Measurements from ENCODE around the gene CXCL14. TPM values are rescaled to one million over a fixed set of nuclear protein-coding genes. Genes with fewer than 3 reads are reported as not detected.

The CXCL14 gene
- total RNA-seq, 1 experiment from 2014 or later = not detected

DNA sequence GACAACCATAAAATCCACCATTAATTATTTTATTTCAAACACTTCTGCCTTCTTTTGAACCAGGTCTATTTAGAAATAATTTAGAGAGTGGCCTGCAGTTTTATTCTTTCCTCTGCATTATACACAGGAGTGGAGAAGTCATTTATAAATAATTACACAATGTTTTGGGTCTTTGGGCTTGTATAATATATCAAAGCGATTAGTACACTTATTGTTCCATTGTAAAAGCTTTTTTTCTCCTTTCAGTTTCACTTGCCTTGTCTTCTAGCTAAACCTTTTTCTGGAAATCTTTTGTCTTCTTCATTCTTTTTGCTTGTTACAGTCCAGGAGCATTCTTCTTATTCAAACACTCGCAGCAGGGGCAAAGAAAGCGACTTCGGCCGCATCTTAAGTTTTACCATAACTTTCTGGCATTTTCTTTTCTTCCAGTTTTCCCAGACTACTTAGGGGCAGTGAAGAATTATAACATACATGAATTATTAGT, 35.7 kb downstream of the CXCL14 start (continued):
- no peak for TF ChIP-seq RAD21 (IDR thresholded peaks at IDR 0.05; ENCODE audit: low read depth)
- TF ChIP-seq, protein P1, sequence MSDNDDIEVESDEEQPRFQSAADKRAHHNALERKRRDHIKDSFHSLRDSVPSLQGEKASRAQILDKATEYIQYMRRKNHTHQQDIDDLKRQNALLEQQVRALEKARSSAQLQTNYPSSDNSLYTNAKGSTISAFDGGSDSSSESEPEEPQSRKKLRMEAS (IDR thresholded peaks at IDR 0.05) = no peak

- ATAC-seq = no peak
- Histone ChIP-seq H3K9ac (ENCODE audit: low read length) (no peak overlapping the region), H3K79me2 (ENCODE audit: insufficient read depth, low read length) (no peaks in the 10 kb centered on the region), H3K4me1 (ENCODE audit: control insufficient read depth in 1 of 2, insufficient read depth in 2 of 2, low read length in 2 of 2) (no peaks in the 10 kb centered on the region), H2AFZ (ENCODE audit: low read depth, low read length, poor library complexity, severe bottlenecking) (no peak overlapping the region), H3K4me3 (replicated peaks in 1 of 2; ENCODE audit: low read depth in 1 of 2, low read length in 2 of 2) (no peak overlapping the region), H3K9me3 (ENCODE audit: control insufficient read depth in 1 of 2, insufficient read depth in 1 of 2, low read depth in 1 of 2, low read length in 2 of 2) (no peaks in the 10 kb centered on the region), H3K4me2 (ENCODE audit: low read length) (no peak overlapping the region), H4K20me1 (ENCODE audit: insufficient read depth) (no peaks in the 10 kb centered on the region), H3K9me2 (ENCODE audit: insufficient read depth) (no peaks in the 10 kb centered on the region), H3K27me3 (ENCODE audit: insufficient read depth, low read length) (peaks cover 4% of the 10 kb centered on the region; the same call in 1 of the 2 replicates), H3K27ac (ENCODE audit: low read depth, low read length) (no peak overlapping the region), H3K36me3 (ENCODE audit: control insufficient read depth in 1 of 2, insufficient read depth in 2 of 2, low read length in 2 of 2) (no peaks in the 10 kb centered on the region)
- BruUV-seq (replicated peaks) = no TSS peak
- DNase-seq (ENCODE audit: low read depth, low spot score) = no peak
- CTCF ChIA-PET = interaction anchor here (1.4 kb wide), 1 partner anchor 10 kb away, joined by 5 read pairs; no protein-coding TSS in a partner anchor
- POLR2A ChIA-PET = no interaction called here
- intact Hi-C loops (cut with micrococcal nuclease) = no loop called here
- RAD21 ChIA-PET (ENCODE audit: low non-redundant PET in 1 of 2, low total read pairs in 2 of 2, uncharacterized antibody in 2 of 2, unreplicated experiment in 2 of 2) = no interaction called here
- no peak for TF ChIP-seq FOSL1 (IDR thresholded peaks at IDR 0.05; ENCODE audit: low read depth)
- TF ChIP-seq, protein P2, sequence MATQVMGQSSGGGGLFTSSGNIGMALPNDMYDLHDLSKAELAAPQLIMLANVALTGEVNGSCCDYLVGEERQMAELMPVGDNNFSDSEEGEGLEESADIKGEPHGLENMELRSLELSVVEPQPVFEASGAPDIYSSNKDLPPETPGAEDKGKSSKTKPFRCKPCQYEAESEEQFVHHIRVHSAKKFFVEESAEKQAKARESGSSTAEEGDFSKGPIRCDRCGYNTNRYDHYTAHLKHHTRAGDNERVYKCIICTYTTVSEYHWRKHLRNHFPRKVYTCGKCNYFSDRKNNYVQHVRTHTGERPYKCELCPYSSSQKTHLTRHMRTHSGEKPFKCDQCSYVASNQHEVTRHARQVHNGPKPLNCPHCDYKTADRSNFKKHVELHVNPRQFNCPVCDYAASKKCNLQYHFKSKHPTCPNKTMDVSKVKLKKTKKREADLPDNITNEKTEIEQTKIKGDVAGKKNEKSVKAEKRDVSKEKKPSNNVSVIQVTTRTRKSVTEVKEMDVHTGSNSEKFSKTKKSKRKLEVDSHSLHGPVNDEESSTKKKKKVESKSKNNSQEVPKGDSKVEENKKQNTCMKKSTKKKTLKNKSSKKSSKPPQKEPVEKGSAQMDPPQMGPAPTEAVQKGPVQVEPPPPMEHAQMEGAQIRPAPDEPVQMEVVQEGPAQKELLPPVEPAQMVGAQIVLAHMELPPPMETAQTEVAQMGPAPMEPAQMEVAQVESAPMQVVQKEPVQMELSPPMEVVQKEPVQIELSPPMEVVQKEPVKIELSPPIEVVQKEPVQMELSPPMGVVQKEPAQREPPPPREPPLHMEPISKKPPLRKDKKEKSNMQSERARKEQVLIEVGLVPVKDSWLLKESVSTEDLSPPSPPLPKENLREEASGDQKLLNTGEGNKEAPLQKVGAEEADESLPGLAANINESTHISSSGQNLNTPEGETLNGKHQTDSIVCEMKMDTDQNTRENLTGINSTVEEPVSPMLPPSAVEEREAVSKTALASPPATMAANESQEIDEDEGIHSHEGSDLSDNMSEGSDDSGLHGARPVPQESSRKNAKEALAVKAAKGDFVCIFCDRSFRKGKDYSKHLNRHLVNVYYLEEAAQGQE (IDR thresholded peaks at IDR 0.05; ENCODE audit: low read depth) = no peak
- TF ChIP-seq, protein P1 (IDR thresholded peaks at IDR 0.05) = no peak
- TF ChIP-seq EZH2 (IDR thresholded peaks at IDR 0.05) = no peak
Observed at GRCh38 chr5:135541807-135542502, 36.8 kb downstream of the CXCL14 start.
